MM.1S (cell line): ENCODE data around the gene NAT16.

Source experiments
- DNase-seq: peaks from one replicate; pipeline ENCODE4 v3.0.0-alpha.2; 2015
- H2AFZ ChIP-seq: fragments of 300-600 bp; sonication (generic); 2 replicates; pipeline ENCODE4 v1.6.0; 2016; ENCODE audit warnings: antibody characterized with exemption, low read length
- H3F3A ChIP-seq: fragments of 300-600 bp; sonication (generic); 2 replicates; pipeline ENCODE4 v1.6.1; 2016; ENCODE audit warnings: mild to moderate bottlenecking, antibody characterized with exemption, low read length, moderate library complexity, mixed read lengths; ENCODE audit not compliant: insufficient read depth
- H3K27ac ChIP-seq: fragments of 300-600 bp; sonication (generic); 2 replicates; pipeline ENCODE4 v1.5.1; 2016; ENCODE audit warnings: mild to moderate bottlenecking, low read length
- H3K27me3 ChIP-seq: fragments of 300-600 bp; sonication (generic); replicated peaks from 2 replicates; pipeline ENCODE4 v1.6.0; 2016; ENCODE audit warnings: low read length; ENCODE audit not compliant: insufficient read depth
- H3K36me3 ChIP-seq: fragments of 300-600 bp; sonication (generic); replicated peaks from 2 replicates; pipeline ENCODE4 v1.6.1; 2016; ENCODE audit warnings: mild to moderate bottlenecking, low read length, mixed read lengths; ENCODE audit not compliant: insufficient read depth
- H3K4me1 ChIP-seq: fragments of 300-600 bp; sonication (generic); 2 replicates; pipeline ENCODE4 v1.6.1; 2016; ENCODE audit warnings: low read length, mixed read lengths
- H3K4me2 ChIP-seq: fragments of 300-600 bp; sonication (generic); 2 replicates; pipeline ENCODE4 v1.6.0; 2016; ENCODE audit warnings: low read depth, low read length
- H3K4me3 ChIP-seq: fragments of 300-600 bp; sonication (generic); 2 replicates; pipeline ENCODE4 v1.5.1; 2016; ENCODE audit warnings: low read length, mixed read lengths
- H3K79me2 ChIP-seq: fragments of 300-600 bp; sonication (generic); 2 replicates; pipeline ENCODE4 v1.6.1; 2016; ENCODE audit warnings: mixed run types, low read length, mixed read lengths
- H3K9ac ChIP-seq: fragments of 300-600 bp; sonication (generic); 2 replicates; pipeline ENCODE4 v1.6.1; 2016; ENCODE audit warnings: low read length, mixed read lengths
- H3K9me2 ChIP-seq: fragments of 300-600 bp; sonication (generic); replicated peaks from 2 replicates; pipeline ENCODE4 v1.6.1; 2016; ENCODE audit warnings: mild to moderate bottlenecking, low read length, mixed read lengths; ENCODE audit not compliant: insufficient read depth
- H3K9me3 ChIP-seq: fragments of 300-600 bp; sonication (generic); replicated peaks from 2 replicates; pipeline ENCODE4 v1.6.1; 2016; ENCODE audit warnings: mild to moderate bottlenecking, low read length, mixed read lengths; ENCODE audit not compliant: insufficient read depth
- H4K20me1 ChIP-seq: fragments of 300-600 bp; sonication (generic); 2 replicates; pipeline ENCODE4 v1.6.1; 2016; ENCODE audit warnings: mild to moderate bottlenecking, low read length, moderate library complexity, mixed read lengths; ENCODE audit not compliant: insufficient read depth
- EZH2 ChIP-seq: fragments of 300-600 bp; sonication (generic); optimal IDR thresholded peaks from 2 replicates; pipeline ENCODE3; 2017; ENCODE audit warnings: low read depth, mild to moderate bottlenecking, antibody characterized with exemption, low read length, mixed read lengths
- EZH2phosphoT487 ChIP-seq: fragments of 300-600 bp; sonication (generic); IDR thresholded peaks from 2 replicates; pipeline ENCODE4 v1.6.1; 2018; ENCODE audit warnings: antibody characterized with exemption, low read length
- TF ChIP-seq, protein P1 (sequence below): fragments of 300-600 bp; sonication (generic); IDR thresholded peaks from 2 replicates; pipeline ENCODE4 v1.5.1; 2016; ENCODE audit warnings: antibody characterized with exemption, low read length, mixed read lengths

NAT16 gene

DNA sequence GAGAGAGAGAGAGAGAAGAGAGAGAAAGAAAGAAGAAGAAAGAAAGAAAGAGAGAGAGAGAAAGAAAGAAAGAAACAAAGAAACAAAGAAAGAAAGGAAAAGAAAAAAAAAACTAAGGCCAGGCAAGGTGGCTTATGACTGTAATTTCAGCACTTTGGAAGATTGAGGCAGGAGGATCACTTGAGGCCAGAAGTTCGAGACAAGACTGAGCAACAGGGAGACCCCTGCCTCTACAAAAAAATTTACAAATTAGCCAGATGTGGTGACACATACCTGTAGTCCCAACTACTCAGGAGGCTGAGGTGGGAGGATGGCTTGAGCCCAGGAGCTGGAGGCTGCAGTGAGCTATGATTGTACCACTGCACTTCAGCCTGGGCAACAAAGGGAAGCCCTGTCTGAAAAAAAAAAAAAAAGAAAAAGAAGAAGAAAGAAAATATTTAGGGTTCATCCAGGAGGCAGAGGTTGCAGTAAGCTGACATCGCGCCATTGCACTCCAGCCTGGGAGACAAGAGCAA lies 50.4 kb downstream of the NAT16 start:
- no peak overlapping the region for H3K9ac ChIP-seq
- no peak for DNase-seq
- H3K79me2 ChIP-seq, result no peaks in the 10 kb centered on the region
- TF ChIP-seq EZH2phosphoT487 (no peak), EZH2 (no peak)
- TF ChIP-seq, protein P1, sequence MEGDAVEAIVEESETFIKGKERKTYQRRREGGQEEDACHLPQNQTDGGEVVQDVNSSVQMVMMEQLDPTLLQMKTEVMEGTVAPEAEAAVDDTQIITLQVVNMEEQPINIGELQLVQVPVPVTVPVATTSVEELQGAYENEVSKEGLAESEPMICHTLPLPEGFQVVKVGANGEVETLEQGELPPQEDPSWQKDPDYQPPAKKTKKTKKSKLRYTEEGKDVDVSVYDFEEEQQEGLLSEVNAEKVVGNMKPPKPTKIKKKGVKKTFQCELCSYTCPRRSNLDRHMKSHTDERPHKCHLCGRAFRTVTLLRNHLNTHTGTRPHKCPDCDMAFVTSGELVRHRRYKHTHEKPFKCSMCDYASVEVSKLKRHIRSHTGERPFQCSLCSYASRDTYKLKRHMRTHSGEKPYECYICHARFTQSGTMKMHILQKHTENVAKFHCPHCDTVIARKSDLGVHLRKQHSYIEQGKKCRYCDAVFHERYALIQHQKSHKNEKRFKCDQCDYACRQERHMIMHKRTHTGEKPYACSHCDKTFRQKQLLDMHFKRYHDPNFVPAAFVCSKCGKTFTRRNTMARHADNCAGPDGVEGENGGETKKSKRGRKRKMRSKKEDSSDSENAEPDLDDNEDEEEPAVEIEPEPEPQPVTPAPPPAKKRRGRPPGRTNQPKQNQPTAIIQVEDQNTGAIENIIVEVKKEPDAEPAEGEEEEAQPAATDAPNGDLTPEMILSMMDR, result no peak
- H2AFZ ChIP-seq, result no peak overlapping the region
- H3K36me3 ChIP-seq, result no peaks in the 10 kb centered on the region
- no peak overlapping the region for H3K4me2 ChIP-seq
- H3K4me3 ChIP-seq, result no peak overlapping the region
- H3K27me3 ChIP-seq, result peaks cover 83% of the 10 kb centered on the region
- no peaks in the 10 kb centered on the region for H4K20me1 ChIP-seq
- H3K9me2 ChIP-seq, result no peaks in the 10 kb centered on the region
- no peak overlapping the region for H3K27ac ChIP-seq
- peaks cover 14% of the 10 kb centered on the region for H3K4me1 ChIP-seq
- no peaks in the 10 kb centered on the region for H3K9me3 ChIP-seq
- H3F3A ChIP-seq, result no peaks in the 10 kb centered on the region

DNA sequence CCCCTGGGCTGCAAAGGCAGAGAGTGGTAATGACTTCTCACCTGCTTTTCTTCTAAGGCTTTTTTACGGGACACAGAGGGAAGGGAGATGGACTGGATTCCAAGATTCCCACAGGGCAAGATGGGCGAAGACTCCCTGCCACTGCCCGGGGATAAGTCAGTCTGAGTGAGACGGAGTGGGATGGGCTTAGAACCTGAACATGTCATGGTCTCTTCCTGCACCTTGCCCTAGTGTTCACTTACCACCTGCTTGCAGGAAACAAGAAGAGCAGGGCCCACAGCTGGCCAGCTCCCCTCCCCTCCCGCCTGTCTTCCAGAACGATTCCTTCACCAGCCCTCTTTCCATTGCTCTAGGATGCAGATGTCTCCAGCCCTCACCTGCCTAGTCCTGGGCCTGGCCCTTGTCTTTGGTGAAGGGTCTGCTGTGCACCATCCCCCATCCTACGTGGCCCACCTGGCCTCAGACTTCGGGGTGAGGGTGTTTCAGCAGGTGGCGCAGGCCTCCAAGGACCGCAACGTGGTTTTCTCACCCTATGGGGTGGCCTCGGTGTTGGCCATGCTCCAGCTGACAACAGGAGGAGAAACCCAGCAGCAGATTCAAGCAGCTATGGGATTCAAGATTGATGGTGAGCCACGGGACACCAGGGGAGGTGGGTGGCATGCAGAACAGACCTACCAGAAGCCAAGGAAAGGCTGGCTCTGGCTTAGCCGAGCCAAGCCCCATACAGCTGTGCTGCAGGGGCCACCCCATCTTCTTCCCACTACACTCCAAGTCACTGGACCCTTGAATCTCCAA lies 51.9 kb downstream of the NAT16 start:
- Histone ChIP-seq H3K4me2 (no peak overlapping the region), H3K4me3 (no peak overlapping the region)

DNA sequence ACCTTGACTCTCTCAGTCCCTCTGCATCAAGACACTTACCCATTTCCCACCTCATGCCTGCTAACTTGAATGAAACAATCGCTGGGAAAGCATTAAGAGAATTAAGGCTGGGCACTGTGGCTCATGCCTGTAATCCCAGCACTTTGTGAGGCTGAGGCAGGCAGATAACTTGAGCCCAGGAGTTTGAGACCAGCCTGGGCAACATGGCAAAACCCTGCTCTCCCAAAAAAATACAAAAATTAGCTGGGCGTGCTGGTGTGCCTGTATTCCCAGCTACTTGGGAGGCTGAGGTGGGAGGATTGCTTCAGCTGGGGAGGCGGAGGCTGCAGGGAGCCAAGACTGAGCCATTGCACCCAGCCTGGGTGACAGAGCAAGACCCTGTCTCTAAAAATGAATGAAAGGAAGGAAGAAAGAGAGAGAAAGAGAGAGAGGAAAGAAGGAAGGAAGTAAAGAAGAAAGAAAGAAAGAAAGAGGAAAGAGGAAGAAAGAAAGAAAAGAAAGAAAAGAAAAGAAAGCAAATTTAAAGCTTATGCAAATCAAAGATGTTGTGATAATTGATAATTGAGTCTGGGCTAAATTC lies 52.5 kb downstream of the NAT16 start:
- Histone ChIP-seq H3K4me2 (peak overlapping the region; percentile 56; the same call in 1 of the 2 replicates), H3K9me3 (no peaks in the 10 kb centered on the region), H3K4me1 (peaks cover 16% of the 10 kb centered on the region), H3K4me3 (no peak overlapping the region), H3K9me2 (no peaks in the 10 kb centered on the region), H2AFZ (no peak overlapping the region), H4K20me1 (no peaks in the 10 kb centered on the region), H3K27me3 (peaks cover 89% of the 10 kb centered on the region), H3F3A (no peaks in the 10 kb centered on the region), H3K36me3 (no peaks in the 10 kb centered on the region), H3K79me2 (no peaks in the 10 kb centered on the region), H3K9ac (no peak overlapping the region), H3K27ac (no peak overlapping the region)
- no peak for DNase-seq
- TF ChIP-seq EZH2phosphoT487 (no peak), EZH2 (no peak)
- TF ChIP-seq, protein P1, result no peak

More for the DNA sequence above, 51.9 kb downstream of the NAT16 start:
- no peak for TF ChIP-seq EZH2
- TF ChIP-seq, protein P1, result no peak
- no peak for TF ChIP-seq EZH2phosphoT487
- Histone ChIP-seq H3K27me3 (peaks cover 83% of the 10 kb centered on the region), H2AFZ (no peak overlapping the region), H3F3A (no peaks in the 10 kb centered on the region), H3K27ac (no peak overlapping the region), H3K79me2 (no peaks in the 10 kb centered on the region), H3K9ac (no peak overlapping the region), H3K9me3 (no peaks in the 10 kb centered on the region), H3K9me2 (no peaks in the 10 kb centered on the region), H3K36me3 (no peaks in the 10 kb centered on the region), H4K20me1 (no peaks in the 10 kb centered on the region), H3K4me1 (peaks cover 16% of the 10 kb centered on the region)
- no peak for DNase-seq
